H9 (cell line): ENCODE results near the gene DARS1. TPM values are rescaled to one million over a fixed set of nuclear protein-coding genes. Genes with fewer than 3 reads are reported as not detected.

Experiments used
- DNase-seq: peaks from one replicate; pipeline ENCODE4 v3.0.0-alpha.2; 2017
- H2AFZ ChIP-seq: one replicate; pipeline ENCODE4 v1.6.1; 2013; ENCODE audit warnings: mild to moderate bottlenecking, low read length, control low read depth, moderate library complexity
- H2AK5ac ChIP-seq: 2 replicates; pipeline ENCODE4 v1.6.1; 2013; ENCODE audit warnings: low read length, control low read depth, mixed read lengths; ENCODE audit not compliant: insufficient read length
- H2BK120ac ChIP-seq: one replicate; pipeline ENCODE4 v1.6.1; 2013; ENCODE audit warnings: low read depth, mild to moderate bottlenecking, low read length, control low read depth, inconsistent platforms; ENCODE audit not compliant: poor library complexity, severe bottlenecking
- H2BK12ac ChIP-seq: 2 replicates; pipeline ENCODE4 v1.6.1; 2013; ENCODE audit warnings: low read length, control low read depth, mixed read lengths, low read depth; ENCODE audit not compliant: insufficient read length
- H2BK15ac ChIP-seq: 2 replicates; pipeline ENCODE4 v1.6.1; 2013; ENCODE audit warnings: low read depth, low read length, control low read depth
- H2BK20ac ChIP-seq: one replicate; pipeline ENCODE4 v1.6.1; 2013; ENCODE audit warnings: low read depth, mild to moderate bottlenecking, low read length, control low read depth, inconsistent platforms; ENCODE audit not compliant: poor library complexity, severe bottlenecking
- H2BK5ac ChIP-seq: 2 replicates; pipeline ENCODE4 v1.6.1; 2013; ENCODE audit warnings: low read length, control low read depth, mixed read lengths; ENCODE audit not compliant: insufficient read length
- H3K14ac ChIP-seq: 2 replicates; pipeline ENCODE4 v1.6.1; 2013; ENCODE audit warnings: low read length, control low read depth; ENCODE audit not compliant: insufficient read depth
- H3K18ac ChIP-seq: 2 replicates; pipeline ENCODE4 v1.6.1; 2013; ENCODE audit warnings: low read depth, mild to moderate bottlenecking, mixed read lengths, low read length, control low read depth; ENCODE audit not compliant: insufficient read length
- H3K23ac ChIP-seq: 2 replicates; pipeline ENCODE4 v1.6.1; 2013; ENCODE audit warnings: low read length, control low read depth, mixed read lengths, low read depth; ENCODE audit not compliant: insufficient read length
- H3K23me2 ChIP-seq: 2 replicates; pipeline ENCODE4 v1.6.1; 2013; ENCODE audit warnings: low read depth, mild to moderate bottlenecking, mixed read lengths, low read length, control low read depth; ENCODE audit not compliant: insufficient read length, poor library complexity, severe bottlenecking
- H3K27ac ChIP-seq: 2 replicates; pipeline ENCODE4 v1.5.1; 2013; ENCODE audit warnings: low read length, control low read depth, mixed read lengths, low read depth; ENCODE audit not compliant: insufficient read length
- H3K27me3 ChIP-seq: 2 replicates; pipeline ENCODE4 v1.6.1; 2013; ENCODE audit warnings: low read length, control low read depth, inconsistent platforms; ENCODE audit not compliant: insufficient read depth
- H3K4ac ChIP-seq: 2 replicates; pipeline ENCODE4 v1.6.1; 2013; ENCODE audit warnings: low read depth, mild to moderate bottlenecking, control low read depth, inconsistent platforms, low read length, moderate library complexity
- H3K4me1 ChIP-seq: 2 replicates; pipeline ENCODE4 v1.6.1; 2013; ENCODE audit warnings: low read length, control low read depth, inconsistent platforms; ENCODE audit not compliant: insufficient read depth
- H3K4me2 ChIP-seq: 2 replicates; pipeline ENCODE4 v1.6.1; 2013; ENCODE audit warnings: low read length, control low read depth, mixed read lengths; ENCODE audit not compliant: insufficient read length, insufficient read depth
- H3K56ac ChIP-seq: 2 replicates; pipeline ENCODE4 v1.6.1; 2013; ENCODE audit warnings: low read depth, mild to moderate bottlenecking, mixed read lengths, low read length, control low read depth; ENCODE audit not compliant: insufficient read length
- H3K79me1 ChIP-seq: 2 replicates; pipeline ENCODE4 v1.6.1; 2013; ENCODE audit warnings: low read depth, mild to moderate bottlenecking, moderate library complexity, low read length, control low read depth, inconsistent platforms; ENCODE audit not compliant: insufficient read depth, poor library complexity, severe bottlenecking
- H3K79me2 ChIP-seq: 2 replicates; pipeline ENCODE4 v1.6.1; 2013; ENCODE audit warnings: low read length, control low read depth, inconsistent platforms; ENCODE audit not compliant: insufficient read depth
- H3K9ac ChIP-seq: 2 replicates; pipeline ENCODE4 v1.6.1; 2013; ENCODE audit warnings: low read length, control low read depth, mixed read lengths; ENCODE audit not compliant: insufficient read length; ENCODE audit errors: extremely low read depth
- H3K9me3 ChIP-seq: one replicate; pipeline ENCODE4 v1.6.1; 2013; ENCODE audit warnings: low read depth, low read length, inconsistent platforms; ENCODE audit not compliant: control insufficient read depth
- H3T11ph ChIP-seq: one replicate; pipeline ENCODE4 v1.6.1; 2013; ENCODE audit warnings: mild to moderate bottlenecking, low read length, control low read depth, inconsistent platforms
- H4K20me1 ChIP-seq: one replicate; pipeline ENCODE4 v1.6.1; 2013; ENCODE audit not compliant: control insufficient read depth, insufficient read length, insufficient read depth
- H4K5ac ChIP-seq: 2 replicates; pipeline ENCODE4 v1.6.1; 2013; ENCODE audit warnings: low read depth, mild to moderate bottlenecking, mixed read lengths, low read length, control low read depth; ENCODE audit not compliant: insufficient read length
- H4K8ac ChIP-seq: replicated peaks from 2 replicates; pipeline ENCODE4 v1.6.1; 2013; ENCODE audit warnings: low read length, control low read depth, mixed read lengths, low read depth; ENCODE audit not compliant: insufficient read length
- H4K91ac ChIP-seq: 2 replicates; pipeline ENCODE4 v1.6.1; 2013; ENCODE audit warnings: low read depth, mild to moderate bottlenecking, moderate library complexity, mixed read lengths, low read length, control low read depth; ENCODE audit not compliant: insufficient read length
- H3K27ac Mint-ChIP-seq, 3 experiments: 2 replicates in 2 of 3; 3 replicates in 1 of 3; pipeline ENCODE4 v1.8.0; 2020 to 2021; ENCODE audit warnings: mixed read lengths in 3 of 3, mild to moderate bottlenecking in 1 of 3, moderate library complexity in 1 of 3
- H3K27me3 Mint-ChIP-seq: 2 replicates; pipeline ENCODE4 v1.8.0; 2021; ENCODE audit warnings: low read depth, mild to moderate bottlenecking, moderate library complexity, mixed read lengths
- H3K36me3 Mint-ChIP-seq, 3 experiments: 2 replicates in 2 of 3; 3 replicates in 1 of 3; pipeline ENCODE4 v1.8.0; 2020 to 2021; ENCODE audit warnings: low read depth in 3 of 3, mixed read lengths in 3 of 3; ENCODE audit not compliant: insufficient read depth in 1 of 3
- H3K4me1 Mint-ChIP-seq, 2 experiments: 2 replicates each; pipeline ENCODE4 v1.8.0; 2020; ENCODE audit warnings: mixed read lengths in 2 of 2
- H3K4me3 Mint-ChIP-seq, 2 experiments: 2 replicates in 1 of 2; 3 replicates in 1 of 2; pipeline ENCODE4 v1.8.0; 2020 to 2021; ENCODE audit warnings: mild to moderate bottlenecking in 2 of 2, mixed read lengths in 2 of 2, moderate library complexity in 1 of 2
- H3K9me3 Mint-ChIP-seq, 2 experiments: 2 replicates in 1 of 2; 3 replicates in 1 of 2; pipeline ENCODE4 v1.8.0; 2020; ENCODE audit warnings: mild to moderate bottlenecking in 2 of 2, mixed read lengths in 2 of 2, moderate library complexity in 1 of 2
- CTCF ChIP-seq: fragments of 200-600 bp; sonication (generic); conservative IDR thresholded peaks from 3 replicates; pipeline ENCODE4 v1.8.0; 2021; ENCODE audit warnings: antibody characterized with exemption, mild to moderate bottlenecking
- total RNA-seq: library from RNA; stranded (reverse); gene quantifications from 2 replicates; pipeline ENCODE4 v1.2.1, GENCODE V29; 2021

DARS1 gene
- total RNA-seq, 1 experiment from 2014 or later, result 117 TPM

GRCh38 chr2:135993421-135993820 is 8.0 kb upstream of the DARS1 start:
- Histone ChIP-seq H3K27me3 (no peaks in the 10 kb centered on the region), H2BK5ac (no peak overlapping the region), H3K56ac (no peak overlapping the region), H4K5ac (no peak overlapping the region), H3K27ac (no peak overlapping the region), H3K4ac (no peak overlapping the region), H3K79me2 (no peaks in the 10 kb centered on the region), H4K91ac (no peak overlapping the region), H3K79me1 (no peaks in the 10 kb centered on the region), H2BK120ac (no peak overlapping the region), H3K9ac (no peak overlapping the region), H3K23me2 (no peaks in the 10 kb centered on the region), H4K8ac (no peak overlapping the region), H2BK20ac (no peak overlapping the region), H2BK12ac (no peak overlapping the region), H3T11ph (no peak overlapping the region), H2AK5ac (no peak overlapping the region), H3K4me1 (no peaks in the 10 kb centered on the region), H4K20me1 (no peaks in the 10 kb centered on the region), H3K18ac (no peak overlapping the region), H3K23ac (no peak overlapping the region), H3K14ac (no peak overlapping the region), H3K4me2 (no peak overlapping the region), H2AFZ (no peak overlapping the region), H3K9me3 (no peaks in the 10 kb centered on the region), H2BK15ac (no peak overlapping the region)
- peaks cover 3% of the 10 kb centered on the region in 2 experiments; a peak in 2 of 4 replicates for H3K4me1 Mint-ChIP-seq
- DNase-seq, result no peak
- TF ChIP-seq CTCF, result no peak
- H3K9me3 Mint-ChIP-seq, result no peaks in the 10 kb centered on the region; a peak in 1 of 5 replicates
- H3K27ac Mint-ChIP-seq, result peak overlapping the region in 1 of 3 experiments; percentile 66; a peak in 2 of 7 replicates
- H3K27me3 Mint-ChIP-seq, result peaks cover 2% of the 10 kb centered on the region; the same call in 1 of the 2 replicates
- no peaks in the 10 kb centered on the region for H3K36me3 Mint-ChIP-seq
- no peak overlapping the region for H3K4me3 Mint-ChIP-seq
